ENCODE results near the gene ZNF678.

Gene ZNF678

DNA sequence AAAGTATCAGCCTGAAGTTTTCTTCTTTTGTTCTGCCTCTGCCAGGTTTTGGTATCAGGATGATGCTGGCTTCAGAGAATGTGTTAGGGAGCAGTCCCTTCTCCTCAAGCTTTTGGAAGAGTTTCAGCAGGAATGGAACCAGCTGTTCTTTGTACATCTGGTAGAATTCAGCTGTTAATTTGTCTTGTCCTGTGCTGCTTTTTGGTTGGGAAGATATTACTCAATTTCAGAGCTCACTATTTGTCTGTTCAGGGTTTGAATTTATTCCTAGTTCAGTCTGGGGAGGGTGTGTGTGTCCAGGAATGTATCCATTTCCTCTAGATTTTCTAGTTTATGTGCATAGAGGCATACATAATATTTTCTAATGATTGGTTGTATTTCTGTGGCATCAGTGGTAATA, 12.8 kb downstream of the ZNF678 start:
- Histone ChIP-seq H3K4me2 (ENCODE audit: low read length) (no peak overlapping the region), H3K79me2 (ENCODE audit: control insufficient read depth, low read length) (peaks cover 87% of the 10 kb centered on the region), H3K9me2 (replicated peaks; ENCODE audit: control insufficient read depth, low read length) (no peaks in the 10 kb centered on the region)

DNA sequence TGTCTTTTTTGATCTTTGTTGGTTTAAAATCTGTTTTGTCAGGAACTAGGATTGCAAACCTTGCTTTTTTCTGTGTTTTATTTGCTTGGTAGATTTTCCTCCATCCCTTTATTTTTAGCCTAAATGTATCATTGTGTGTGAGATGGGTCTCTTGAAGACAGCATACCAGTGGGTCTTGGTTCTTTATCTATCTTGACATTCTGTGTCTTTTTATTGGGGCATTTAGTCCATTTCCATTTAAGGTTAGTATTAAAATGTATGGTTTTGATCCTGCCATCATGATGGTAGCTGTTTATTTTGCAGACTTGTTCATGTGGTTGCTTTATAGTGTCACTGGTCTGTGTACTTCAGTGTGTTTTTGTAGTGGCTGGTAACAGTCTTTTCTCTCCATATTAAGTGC, 14.1 kb downstream of the ZNF678 start:
- Histone ChIP-seq H3K4me1 (ENCODE audit: control insufficient read depth, low read length) (no peaks in the 10 kb centered on the region), H4K20me1 (ENCODE audit: control insufficient read depth, insufficient read depth, low read depth, low read length) (no peaks in the 10 kb centered on the region), H3K79me2 (ENCODE audit: control insufficient read depth, low read length) (peaks cover 86% of the 10 kb centered on the region), H3K27ac (ENCODE audit: low read depth, low read length) (no peak overlapping the region), H3K36me3 (ENCODE audit: control insufficient read depth, low read length) (peaks cover 3% of the 10 kb centered on the region; the same call in 1 of the 2 replicates), H3K4me3 (ENCODE audit: low read length) (no peak overlapping the region), H3K9me3 (ENCODE audit: control insufficient read depth, insufficient read depth, low read length) (peaks cover 44% of the 10 kb centered on the region; the same call in 1 of the 2 replicates), H3K9me2 (replicated peaks; ENCODE audit: control insufficient read depth, low read length) (no peaks in the 10 kb centered on the region), H3F3A (ENCODE audit: control insufficient read depth, insufficient read depth) (no peaks in the 10 kb centered on the region), H3K4me2 (ENCODE audit: low read length) (no peak overlapping the region), H3K27me3 (ENCODE audit: control insufficient read depth, low read length) (no peaks in the 10 kb centered on the region)
- TF ChIP-seq, protein P1, sequence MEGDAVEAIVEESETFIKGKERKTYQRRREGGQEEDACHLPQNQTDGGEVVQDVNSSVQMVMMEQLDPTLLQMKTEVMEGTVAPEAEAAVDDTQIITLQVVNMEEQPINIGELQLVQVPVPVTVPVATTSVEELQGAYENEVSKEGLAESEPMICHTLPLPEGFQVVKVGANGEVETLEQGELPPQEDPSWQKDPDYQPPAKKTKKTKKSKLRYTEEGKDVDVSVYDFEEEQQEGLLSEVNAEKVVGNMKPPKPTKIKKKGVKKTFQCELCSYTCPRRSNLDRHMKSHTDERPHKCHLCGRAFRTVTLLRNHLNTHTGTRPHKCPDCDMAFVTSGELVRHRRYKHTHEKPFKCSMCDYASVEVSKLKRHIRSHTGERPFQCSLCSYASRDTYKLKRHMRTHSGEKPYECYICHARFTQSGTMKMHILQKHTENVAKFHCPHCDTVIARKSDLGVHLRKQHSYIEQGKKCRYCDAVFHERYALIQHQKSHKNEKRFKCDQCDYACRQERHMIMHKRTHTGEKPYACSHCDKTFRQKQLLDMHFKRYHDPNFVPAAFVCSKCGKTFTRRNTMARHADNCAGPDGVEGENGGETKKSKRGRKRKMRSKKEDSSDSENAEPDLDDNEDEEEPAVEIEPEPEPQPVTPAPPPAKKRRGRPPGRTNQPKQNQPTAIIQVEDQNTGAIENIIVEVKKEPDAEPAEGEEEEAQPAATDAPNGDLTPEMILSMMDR (IDR thresholded peaks at IDR 0.05; ENCODE audit: low read depth, low read length, poor library complexity, severe bottlenecking) = no peak
- no peak for TF ChIP-seq EZH2phosphoT487 (IDR thresholded peaks at IDR 0.05; ENCODE audit: borderline replicate concordance, low read length)

More for the DNA sequence above, 12.8 kb downstream of the ZNF678 start:
- Histone ChIP-seq H4K20me1 (ENCODE audit: control insufficient read depth, insufficient read depth, low read depth, low read length) (no peaks in the 10 kb centered on the region), H3K27ac (ENCODE audit: low read depth, low read length) (no peak overlapping the region), H3F3A (ENCODE audit: control insufficient read depth, insufficient read depth) (no peaks in the 10 kb centered on the region), H3K9me3 (ENCODE audit: control insufficient read depth, insufficient read depth, low read length) (peaks cover 46% of the 10 kb centered on the region; the same call in 1 of the 2 replicates), H3K36me3 (ENCODE audit: control insufficient read depth, low read length) (peaks cover 3% of the 10 kb centered on the region; the same call in 1 of the 2 replicates), H3K4me1 (ENCODE audit: control insufficient read depth, low read length) (no peaks in the 10 kb centered on the region), H3K4me3 (ENCODE audit: low read length) (no peak overlapping the region), H3K27me3 (ENCODE audit: control insufficient read depth, low read length) (no peaks in the 10 kb centered on the region)
- no peak for TF ChIP-seq EZH2phosphoT487 (IDR thresholded peaks at IDR 0.05; ENCODE audit: borderline replicate concordance, low read length)
- TF ChIP-seq, protein P1 (IDR thresholded peaks at IDR 0.05; ENCODE audit: low read depth, low read length, poor library complexity, severe bottlenecking) = no peak

DNA sequence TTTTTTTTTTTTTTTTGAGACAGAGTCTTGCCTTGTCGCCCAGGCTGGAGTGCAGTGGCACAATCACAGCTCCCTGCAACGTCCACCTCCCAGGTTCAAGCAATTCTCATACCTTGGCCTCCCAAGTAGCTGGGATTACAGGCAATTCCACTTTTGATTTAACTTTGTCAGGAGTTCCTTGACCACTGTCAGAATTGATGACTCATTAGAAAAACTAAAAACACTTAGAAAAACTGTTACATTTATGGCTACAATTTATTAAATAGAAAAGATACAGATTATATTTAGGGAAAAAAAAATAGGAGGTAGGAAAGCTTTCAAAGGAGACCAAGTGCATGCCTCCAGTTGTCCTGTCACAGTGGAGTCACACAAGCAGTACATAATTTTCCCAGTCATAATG, 20.0 kb downstream of the ZNF678 start:
- TF ChIP-seq, protein P1 (IDR thresholded peaks at IDR 0.05; ENCODE audit: low read depth, low read length, poor library complexity, severe bottlenecking) = no peak
- no peak for TF ChIP-seq EZH2phosphoT487 (IDR thresholded peaks at IDR 0.05; ENCODE audit: borderline replicate concordance, low read length)
- H3K79me2 ChIP-seq (ENCODE audit: control insufficient read depth, low read length) = peaks cover 50% of the 10 kb centered on the region

More for the DNA sequence above, 20.0 kb downstream of the ZNF678 start:
- Histone ChIP-seq H3K9me3 (ENCODE audit: control insufficient read depth, insufficient read depth, low read length) (peaks cover 17% of the 10 kb centered on the region; the same call in 1 of the 2 replicates), H3K4me2 (ENCODE audit: low read length) (no peak overlapping the region), H3K36me3 (ENCODE audit: control insufficient read depth, low read length) (peaks cover 8% of the 10 kb centered on the region), H4K20me1 (ENCODE audit: control insufficient read depth, insufficient read depth, low read depth, low read length) (no peaks in the 10 kb centered on the region), H3F3A (ENCODE audit: control insufficient read depth, insufficient read depth) (no peaks in the 10 kb centered on the region), H3K27ac (ENCODE audit: low read depth, low read length) (no peak overlapping the region), H3K27me3 (ENCODE audit: control insufficient read depth, low read length) (no peaks in the 10 kb centered on the region), H3K4me3 (ENCODE audit: low read length) (no peak overlapping the region), H3K9me2 (replicated peaks; ENCODE audit: control insufficient read depth, low read length) (no peaks in the 10 kb centered on the region), H3K4me1 (ENCODE audit: control insufficient read depth, low read length) (no peaks in the 10 kb centered on the region)

Measured in DOHH2 (cell line).